T-helper 1 cell (primary cell): Measurements from ENCODE around the gene FGF9.

Experiments used
- DNase-seq, 5 donors: peaks; one replicate each; pipeline ENCODE4 v3.0.0-alpha.2; 2012 to 2020

The FGF9 gene

DNA sequence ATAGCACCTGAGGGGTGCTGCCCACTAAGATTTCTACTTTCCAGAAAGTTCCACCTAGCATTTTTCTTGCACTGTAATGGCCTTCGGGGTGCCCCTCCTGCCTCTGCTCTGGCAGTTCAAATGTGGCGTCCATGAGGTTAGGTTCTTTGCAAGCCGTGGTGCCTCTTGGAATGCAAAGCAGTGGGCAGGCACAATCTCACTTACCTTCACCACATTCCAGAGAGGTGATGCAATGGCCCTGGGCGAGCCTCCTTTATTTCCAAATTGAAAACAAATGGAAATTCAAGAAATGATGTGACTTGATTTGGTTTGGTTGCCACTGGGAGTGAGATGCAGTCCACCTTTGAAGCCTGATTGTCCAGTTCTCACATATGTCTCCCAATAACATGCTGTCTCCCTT, 46.9 kb downstream of the FGF9 start:
- no peak for DNase-seq

- no peak for DNase-seq
Observed at GRCh38 chr13:21719463-21719862, 48.6 kb downstream of the FGF9 start.

- no peak for DNase-seq
Observed at GRCh38 chr13:21723807-21724505, 53.1 kb downstream of the FGF9 start.

DNA sequence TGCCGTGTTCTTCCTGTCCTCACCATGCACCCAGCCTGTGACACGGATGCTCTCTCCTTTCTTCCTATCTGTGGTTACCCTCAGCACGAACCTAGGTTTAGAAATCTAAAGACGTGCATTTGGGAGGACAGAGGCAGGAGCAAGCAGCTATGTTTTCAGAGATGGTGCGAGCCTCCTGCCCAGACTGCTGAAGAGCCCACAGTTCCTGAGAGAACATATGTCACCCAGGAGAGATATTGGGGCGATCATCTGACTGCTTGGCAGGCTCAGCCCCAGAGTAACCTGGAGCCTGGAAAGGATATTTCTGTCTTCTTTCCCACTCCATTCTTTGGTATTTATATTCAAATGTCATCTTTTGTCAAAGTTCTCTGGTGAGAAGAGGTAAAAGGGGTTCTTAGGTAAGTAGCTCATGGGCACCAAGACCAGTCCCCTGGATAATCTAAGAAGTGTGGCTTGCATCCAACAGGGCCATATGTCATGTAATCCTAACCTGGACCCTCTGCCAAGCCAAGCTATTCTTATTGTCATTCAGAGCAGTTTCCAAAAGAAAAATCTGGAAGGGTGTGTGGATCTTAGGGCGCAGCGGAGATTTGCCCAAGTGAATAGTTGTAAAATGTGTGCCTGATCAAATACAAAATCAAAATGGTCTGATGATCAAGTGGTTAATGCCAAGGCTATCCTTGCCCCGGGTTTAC, 59.5 kb downstream of the FGF9 start:
- DNase-seq: no peak

DNA sequence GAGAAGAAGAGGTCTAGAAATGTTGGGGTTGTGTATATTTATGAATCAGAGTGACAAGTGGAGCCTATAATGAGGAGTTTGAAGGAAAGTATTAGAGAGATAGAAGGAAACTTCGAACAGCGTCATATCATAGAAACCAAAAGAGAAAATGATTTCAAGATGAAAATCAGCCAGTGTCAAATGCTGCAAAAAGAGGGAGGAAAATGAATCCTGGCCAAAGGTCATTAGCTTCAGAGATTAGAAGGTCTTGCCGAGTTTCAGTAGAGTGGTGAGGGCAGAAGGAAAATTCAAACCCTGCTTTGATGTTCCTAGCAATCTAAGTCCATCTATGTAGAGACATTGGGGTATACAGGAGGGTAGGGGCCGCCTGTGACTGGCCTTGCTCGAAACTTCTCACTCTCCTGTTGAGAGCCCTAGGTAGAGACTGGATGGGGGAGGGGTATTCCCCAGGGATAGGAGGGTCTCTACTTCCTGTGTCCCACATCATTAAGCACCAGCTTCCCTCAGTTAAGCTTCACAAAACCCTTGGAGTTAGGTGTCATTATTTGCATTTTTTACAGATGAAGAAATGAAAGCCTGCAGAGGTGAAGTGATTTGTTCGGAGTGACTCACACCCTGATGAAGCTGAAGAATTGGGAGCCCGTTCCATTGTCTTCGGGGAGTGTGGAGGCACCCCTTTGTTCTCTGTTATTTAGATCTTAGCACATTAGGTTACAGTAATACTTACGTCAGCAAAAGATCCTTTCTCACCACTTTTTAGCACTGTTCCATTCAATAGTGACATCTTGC, 62.8 kb downstream of the FGF9 start:
- DNase-seq: no peak

DNA sequence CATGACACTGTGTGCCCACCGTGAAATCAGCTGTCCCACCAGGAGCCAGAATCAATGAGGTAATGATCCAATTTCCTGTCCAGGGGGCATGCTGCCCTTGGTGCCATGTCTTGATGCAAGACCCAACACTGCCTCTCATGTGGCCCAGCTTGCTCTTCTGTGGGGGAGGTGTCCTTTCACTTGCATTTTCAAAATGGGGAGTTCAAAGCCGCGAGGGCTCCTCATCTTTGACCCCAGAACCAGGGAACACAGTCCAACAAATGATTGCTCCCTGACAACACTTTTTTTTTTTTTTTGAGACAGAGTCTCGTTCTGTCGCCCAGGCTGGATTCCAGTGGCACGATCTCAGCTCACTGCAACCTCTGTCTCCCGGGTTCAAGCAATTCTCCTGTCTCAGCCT, 64.1 kb downstream of the FGF9 start:
- DNase-seq: no peak

DNA sequence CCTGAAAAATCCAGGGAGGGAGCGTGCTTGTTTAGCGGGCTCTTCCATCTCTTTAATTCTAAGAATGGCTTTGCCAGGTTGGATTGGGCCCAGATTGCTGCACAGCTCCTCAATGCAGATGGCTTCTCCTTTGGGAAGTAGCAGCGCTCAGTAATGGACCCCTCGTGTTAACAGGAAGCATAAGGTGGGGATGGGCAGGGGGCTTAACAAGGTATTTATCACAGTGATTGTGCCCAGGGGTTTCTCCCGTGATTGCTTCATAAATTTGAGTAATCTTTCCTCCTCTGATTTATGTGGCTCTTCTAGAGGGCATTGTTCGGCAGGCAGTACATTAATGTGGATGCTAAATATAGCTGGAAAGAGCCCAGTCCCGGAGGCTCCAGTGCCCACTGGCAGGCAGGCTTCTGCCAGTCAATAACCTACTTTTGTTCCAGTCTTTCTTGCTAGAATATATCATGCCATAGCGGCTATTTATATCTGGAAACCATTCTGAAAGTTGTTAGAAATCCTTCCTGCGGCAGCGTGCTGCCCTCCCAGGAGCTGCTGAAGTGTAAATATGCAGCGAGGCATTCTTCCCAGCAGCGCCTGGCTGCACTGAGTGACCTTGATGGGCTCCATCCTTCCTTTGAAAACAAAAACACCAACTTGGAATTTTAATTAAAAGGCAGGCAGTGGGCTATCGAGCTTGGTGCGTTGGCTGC, 65.0 kb downstream of the FGF9 start:
- DNase-seq: no peak

DNA sequence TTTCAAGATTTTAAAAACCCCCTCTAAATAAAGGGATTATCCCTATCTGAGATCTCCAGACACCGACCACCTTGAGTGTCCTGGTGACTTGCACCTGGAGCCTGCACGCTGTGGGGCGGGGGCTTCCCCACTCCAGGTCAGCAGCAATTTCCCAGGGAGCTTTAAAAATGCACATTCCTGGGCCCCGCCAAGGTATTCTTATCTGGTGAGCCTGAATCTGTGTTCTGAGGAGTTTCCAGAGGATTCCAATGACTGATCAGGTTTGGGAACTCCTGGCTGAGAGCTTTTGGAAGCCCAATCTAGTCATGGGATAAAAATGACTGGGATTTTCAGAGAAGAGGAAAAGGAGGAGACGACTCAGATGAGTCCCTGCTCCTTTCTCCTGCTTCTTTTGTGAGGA, 66.1 kb downstream of the FGF9 start:
- DNase-seq: no peak

- DNase-seq: no peak
Observed at GRCh38 chr13:21738630-21739029, 67.8 kb downstream of the FGF9 start.

DNA sequence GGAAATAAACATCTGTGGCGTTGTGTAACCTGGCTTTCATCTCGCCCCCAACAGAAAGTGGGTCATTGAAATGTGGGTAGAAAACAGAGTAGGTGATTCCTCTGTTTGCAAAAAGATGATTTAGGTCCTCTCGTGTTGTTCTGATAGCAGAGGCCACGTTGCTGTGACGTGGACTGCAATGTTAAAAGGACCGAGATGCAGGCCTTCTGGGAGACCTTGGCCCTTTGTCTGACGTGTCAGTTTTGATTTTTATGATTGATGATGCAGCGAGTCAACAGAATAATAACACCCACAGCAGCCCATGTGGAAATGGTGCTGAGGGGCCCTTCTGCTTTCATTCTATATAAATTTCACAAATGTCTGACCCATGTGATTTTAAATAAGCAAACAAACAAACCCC, 68.9 kb downstream of the FGF9 start:
- no peak for DNase-seq

DNA sequence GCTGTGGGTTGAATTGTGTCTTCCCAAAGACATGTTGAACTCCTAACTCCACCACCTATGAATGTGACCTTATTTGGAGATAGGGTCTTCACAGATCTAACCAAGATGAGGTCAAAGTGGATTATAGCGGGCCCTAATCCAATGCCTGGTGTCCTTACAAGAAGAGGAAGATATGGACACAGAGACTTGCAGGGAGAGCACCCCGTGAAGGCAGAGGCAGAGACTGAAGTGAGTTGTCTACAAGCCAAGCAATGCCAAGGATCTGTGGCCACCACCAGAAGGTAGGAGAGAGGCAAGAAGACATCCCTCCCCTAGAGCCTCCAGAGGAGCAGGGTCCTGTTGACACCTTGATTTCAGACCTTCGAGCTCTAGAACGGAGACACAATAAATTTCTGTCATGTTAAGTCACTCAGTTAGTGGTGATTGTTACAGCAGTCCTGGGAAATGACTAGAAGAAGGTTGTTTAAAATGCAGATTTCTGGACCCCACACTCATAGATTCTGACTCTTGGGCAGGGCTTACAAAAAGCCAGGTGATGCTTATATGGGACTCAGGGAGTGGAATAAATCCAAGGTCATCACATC, 70.6 kb downstream of the FGF9 start:
- no peak for DNase-seq

- no peak for DNase-seq
Observed at GRCh38 chr13:21742096-21742495, 71.2 kb downstream of the FGF9 start.

GRCh38 chr13:21744149-21744548, 73.3 kb downstream of the FGF9 start:
- DNase-seq: no peak

DNA sequence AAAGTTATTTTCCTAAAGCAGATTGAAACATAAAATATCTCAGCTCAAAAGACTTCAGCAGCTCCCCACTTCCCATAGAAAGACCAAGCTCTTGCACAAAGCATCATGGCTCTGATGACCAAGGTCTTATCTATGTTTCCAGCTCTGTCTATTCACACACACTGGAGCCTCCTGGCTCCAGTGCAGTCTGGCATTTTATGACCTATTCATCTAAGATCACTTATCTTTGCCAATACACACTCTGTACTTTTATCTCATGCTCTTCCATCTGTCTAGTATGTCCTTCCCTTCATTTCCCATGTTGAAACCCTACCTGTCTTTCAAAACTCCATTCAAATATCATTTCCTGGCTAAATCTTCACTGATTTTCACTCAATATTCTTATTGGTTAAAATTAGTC, 74.4 kb downstream of the FGF9 start:
- DNase-seq: no peak

- DNase-seq: no peak
Observed at GRCh38 chr13:21747456-21747855, 76.6 kb downstream of the FGF9 start.

DNA sequence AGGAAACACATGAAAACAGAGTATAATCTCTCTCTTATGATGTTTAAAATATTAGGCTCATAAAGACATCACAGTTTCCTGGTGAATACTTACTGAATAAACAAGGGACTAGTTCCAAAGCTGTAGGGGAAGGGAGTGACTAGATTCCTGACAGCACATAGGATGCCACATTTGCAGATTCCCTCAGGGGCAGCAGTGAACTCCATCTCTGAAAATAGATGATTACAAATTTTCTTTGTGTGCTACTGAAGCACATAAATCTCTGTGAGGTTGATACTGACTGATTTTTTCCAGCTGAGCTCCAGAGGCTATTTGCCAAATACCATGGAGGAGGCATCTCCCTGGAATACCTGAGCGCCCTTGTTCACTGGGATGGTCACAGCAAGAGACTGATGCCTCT, 77.3 kb downstream of the FGF9 start:
- no peak for DNase-seq

DNA sequence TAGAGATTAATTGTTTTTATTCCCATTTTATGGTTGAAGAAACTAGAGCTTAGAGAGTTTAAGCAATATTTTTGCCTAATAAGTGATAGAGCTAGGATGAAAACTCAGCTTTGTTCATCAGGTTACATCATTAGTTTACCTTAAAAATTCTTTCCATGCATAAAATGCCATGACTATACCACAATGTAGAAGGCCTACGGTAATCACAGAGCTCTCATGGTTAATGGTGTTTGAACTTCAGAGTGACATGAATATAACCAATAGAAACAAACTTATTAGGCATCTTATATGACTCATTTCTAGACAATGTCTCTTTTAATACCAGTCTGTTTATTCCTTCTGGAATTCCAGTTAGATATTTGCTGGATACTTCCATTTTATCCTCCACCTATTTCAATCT, 78.5 kb downstream of the FGF9 start:
- DNase-seq: no peak

GRCh38 chr13:21752501-21752900, 81.6 kb downstream of the FGF9 start:
- DNase-seq: no peak

DNA sequence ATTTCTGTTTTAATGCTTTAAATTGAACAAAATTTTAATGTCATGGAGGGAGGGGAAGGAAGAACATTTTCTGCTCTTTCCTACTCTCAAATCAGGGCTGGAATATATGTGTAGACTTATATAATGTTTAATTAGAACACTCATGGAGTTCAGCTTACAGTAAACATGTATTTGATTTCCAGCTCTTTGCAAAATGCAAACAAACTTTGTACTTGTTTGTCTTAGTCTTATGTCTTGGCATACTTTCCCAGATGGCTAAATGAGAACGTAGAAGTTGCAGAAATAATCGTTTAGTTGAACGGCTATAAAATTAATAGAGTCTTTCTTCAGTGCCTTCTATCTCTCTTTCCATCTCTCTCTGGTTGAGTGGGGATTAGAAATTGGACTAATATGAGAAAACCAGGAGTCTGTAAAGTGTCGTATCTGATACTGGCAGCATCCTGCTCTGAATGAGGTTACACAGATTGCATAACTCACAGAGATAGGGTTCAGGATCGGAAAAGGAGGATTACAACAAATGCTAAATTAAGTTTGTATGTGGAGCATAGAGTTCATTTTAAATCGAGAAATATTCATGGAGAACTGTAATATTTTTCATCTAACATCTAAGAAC, 82.3 kb downstream of the FGF9 start:
- DNase-seq: no peak
